Amygdala (tissue), 56 donors: ENCODE measurements around the gene FAM177A1.
"Not testable (repeated sequence)": the region's sequence is repeated elsewhere in the genome, so short reads cannot be mapped to it uniquely, and the experiment has no call there.

ENCODE experiments used
- DNase-seq, 56 donors: peaks; one replicate each; lab custom pipeline; 2025; lab: John Stamatoyannopoulos, UW

The FAM177A1 gene

GRCh38 chr14:35061113-35061791, 15.2 kb downstream of the FAM177A1 start:
- not testable (repeated sequence) for DNase-seq

GRCh38 chr14:35065731-35066130, 19.7 kb downstream of the FAM177A1 start:
- not testable (repeated sequence) for DNase-seq

- DNase-seq, result no peak
These were observed 22.4 kb downstream of the FAM177A1 start for GRCh38 chr14:35068238-35069012.

- no peak for DNase-seq
These were observed 26.2 kb downstream of the FAM177A1 start for GRCh38 chr14:35072226-35072625.

- no peak for DNase-seq
These were observed 27.4 kb downstream of the FAM177A1 start for GRCh38 chr14:35073486-35073885.

- DNase-seq, result no peak
These were observed 32.0 kb downstream of the FAM177A1 start for GRCh38 chr14:35078082-35078481.

GRCh38 chr14:35079742-35080141, 33.7 kb downstream of the FAM177A1 start:
- no peak for DNase-seq

GRCh38 chr14:35083530-35084150, 37.6 kb downstream of the FAM177A1 start:
- DNase-seq, result no peak

- DNase-seq, result no peak
These were observed 39.4 kb downstream of the FAM177A1 start for GRCh38 chr14:35085441-35085840.

GRCh38 chr14:35088514-35088913, 42.4 kb downstream of the FAM177A1 start:
- DNase-seq, result no peak

GRCh38 chr14:35094645-35095044, 48.6 kb downstream of the FAM177A1 start:
- DNase-seq, result not testable (repeated sequence)

- DNase-seq, result no peak
These were observed 61.8 kb downstream of the FAM177A1 start for GRCh38 chr14:35107866-35108265.

- no peak for DNase-seq
These were observed 66.6 kb downstream of the FAM177A1 start for GRCh38 chr14:35112641-35113040.

GRCh38 chr14:35113308-35113950, 67.4 kb downstream of the FAM177A1 start:
- DNase-seq, result no peak

GRCh38 chr14:35114036-35114435, 68.0 kb downstream of the FAM177A1 start:
- no peak for DNase-seq

GRCh38 chr14:35116242-35116641, 70.2 kb downstream of the FAM177A1 start:
- DNase-seq, result no peak

GRCh38 chr14:35117112-35117511, 71.0 kb downstream of the FAM177A1 start:
- DNase-seq, result no peak

GRCh38 chr14:35121026-35121886, 75.2 kb downstream of the FAM177A1 start:
- no peak for DNase-seq

- peak; percentile 63 to 99 (median 89) for DNase-seq
These were observed 76.0 kb downstream of the FAM177A1 start, which contains the start of the genes PPP2R3C and PRORP for GRCh38 chr14:35121887-35122695. Gene PPP2R3C (minus strand): TSS chr14:35121990. CDS start chr14:35121959, 31 bp downstream. Gene PRORP (plus strand): TSS chr14:35122552. CDS start chr14:35123246, 694 bp downstream.
